SK-N-SH treated with all-trans-retinoic acid at 6 μM for 48 hours (cell line): ENCODE data around the gene ARHGAP35.
"Not testable (repeated sequence)": the region's sequence is repeated elsewhere in the genome, so short reads cannot be mapped to it uniquely, and the experiment has no call there.

ENCODE experiments used
- ATAC-seq: fragments of 200-7000 bp; cut with Tn5 transposase; 3 replicates; pipeline ENCODE4 v1.9.1; 2020; ENCODE audit warnings: mild to moderate bottlenecking, moderate library complexity
- ARNTL ChIP-seq: fragments of 450-650 bp; formaldehyde crosslinking; IDR thresholded peaks from 2 replicates; pipeline ENCODE4 v1.5.0; 2020; ENCODE audit warnings: low read depth, mild to moderate bottlenecking, moderate library complexity, borderline replicate concordance
- BACH2 ChIP-seq: fragments of 250-450 bp; sonication (Bioruptor Pico); IDR thresholded peaks from 2 replicates; pipeline ENCODE4 v1.9.0; 2021; ENCODE audit warnings: mild to moderate bottlenecking, borderline replicate concordance
- CSDC2 ChIP-seq: fragments of 250-450 bp; sonication (Bioruptor Pico); IDR thresholded peaks from 2 replicates; pipeline ENCODE4 v1.5.0; 2020; ENCODE audit warnings: mild to moderate bottlenecking, moderate library complexity
- ESRRG ChIP-seq: fragments of 250-450 bp; sonication (Bioruptor Pico); IDR thresholded peaks from 2 replicates; pipeline ENCODE4 v1.6.1; 2021; ENCODE audit warnings: mild to moderate bottlenecking
- GLIS3 ChIP-seq: fragments of 250-450 bp; sonication (Bioruptor Pico); IDR thresholded peaks from 2 replicates; pipeline ENCODE4 v1.5.0; 2020; ENCODE audit warnings: mild to moderate bottlenecking, moderate library complexity
- ISL1 ChIP-seq: fragments of 250-450 bp; sonication (Bioruptor Pico); IDR thresholded peaks from 2 replicates; pipeline ENCODE4 v2.1.2; 2022; ENCODE audit warnings: mild to moderate bottlenecking, moderate library complexity
- OSR1 ChIP-seq: fragments of 250-450 bp; sonication (Bioruptor Pico); IDR thresholded peaks from 2 replicates; pipeline ENCODE4 v1.8.0; 2022; ENCODE audit warnings: moderate library complexity, mild to moderate bottlenecking, inconsistent platforms
- PATZ1 ChIP-seq: fragments of 250-450 bp; sonication (Bioruptor Pico); IDR thresholded peaks from 2 replicates; pipeline ENCODE4 v1.8.0; 2020; ENCODE audit warnings: mild to moderate bottlenecking, moderate library complexity, borderline replicate concordance
- POU6F1 ChIP-seq: fragments of 250-450 bp; sonication (Bioruptor Pico); IDR thresholded peaks from 2 replicates; pipeline ENCODE4 v1.8.0; 2021; ENCODE audit warnings: low read depth, mild to moderate bottlenecking, moderate library complexity, borderline replicate concordance
- PPARA ChIP-seq: fragments of 250-450 bp; sonication (Bioruptor Pico); IDR thresholded peaks from 2 replicates; pipeline ENCODE4 v1.5.0; 2020; ENCODE audit warnings: mild to moderate bottlenecking, borderline replicate concordance
- RARB ChIP-seq: fragments of 250-450 bp; sonication (Bioruptor Pico); IDR thresholded peaks from 2 replicates; pipeline ENCODE4 v1.8.0; 2021; ENCODE audit warnings: mild to moderate bottlenecking, moderate library complexity
- SNAI2 ChIP-seq: fragments of 250-450 bp; sonication (Bioruptor Pico); IDR thresholded peaks from 2 replicates; pipeline ENCODE4 v1.5.0; 2020; ENCODE audit warnings: mild to moderate bottlenecking, moderate library complexity
- TOX ChIP-seq: fragments of 250-450 bp; sonication (Bioruptor Pico); IDR thresholded peaks from 2 replicates; pipeline ENCODE4 v1.8.0; 2021; ENCODE audit warnings: mild to moderate bottlenecking, moderate library complexity, borderline replicate concordance
- TSHZ2 ChIP-seq: fragments of 250-450 bp; sonication (Bioruptor Pico); IDR thresholded peaks from 2 replicates; pipeline ENCODE4 v1.5.0; 2020; ENCODE audit warnings: mild to moderate bottlenecking, moderate library complexity
- ZC3H10 ChIP-seq: fragments of 250-450 bp; sonication (Bioruptor Pico); IDR thresholded peaks from 2 replicates; pipeline ENCODE4 v1.5.1; 2021; ENCODE audit warnings: mild to moderate bottlenecking, moderate library complexity
- ZFP3 ChIP-seq: fragments of 250-450 bp; sonication (Bioruptor Pico); IDR thresholded peaks from 2 replicates; pipeline ENCODE4 v1.5.0; 2020; ENCODE audit warnings: mild to moderate bottlenecking, moderate library complexity
- ZNF565 ChIP-seq: fragments of 450-650 bp; formaldehyde crosslinking; conservative IDR thresholded peaks from 2 replicates; pipeline ENCODE4 v1.5.0; 2020; ENCODE audit warnings: low read depth, mild to moderate bottlenecking, moderate library complexity
- ZNF70 ChIP-seq: fragments of 450-650 bp; formaldehyde crosslinking; IDR thresholded peaks from 2 replicates; pipeline ENCODE4 v1.5.0; 2020; ENCODE audit warnings: mild to moderate bottlenecking, moderate library complexity
- ZNF8 ChIP-seq: fragments of 450-650 bp; formaldehyde crosslinking; IDR thresholded peaks from 2 replicates; pipeline ENCODE4 v1.5.0; 2020; ENCODE audit warnings: mild to moderate bottlenecking, moderate library complexity
- TF ChIP-seq, protein P1 (sequence below): fragments of 250-450 bp; sonication (Bioruptor Pico); IDR thresholded peaks from 2 replicates; pipeline ENCODE4 v1.5.1; 2020; ENCODE audit warnings: low read depth, mild to moderate bottlenecking, moderate library complexity
- TF ChIP-seq, protein P2 (sequence below): fragments of 250-450 bp; sonication (Bioruptor Pico); IDR thresholded peaks from 2 replicates; pipeline ENCODE4 v1.5.1; 2021; ENCODE audit warnings: mild to moderate bottlenecking, moderate library complexity

The ARHGAP35 gene

DNA sequence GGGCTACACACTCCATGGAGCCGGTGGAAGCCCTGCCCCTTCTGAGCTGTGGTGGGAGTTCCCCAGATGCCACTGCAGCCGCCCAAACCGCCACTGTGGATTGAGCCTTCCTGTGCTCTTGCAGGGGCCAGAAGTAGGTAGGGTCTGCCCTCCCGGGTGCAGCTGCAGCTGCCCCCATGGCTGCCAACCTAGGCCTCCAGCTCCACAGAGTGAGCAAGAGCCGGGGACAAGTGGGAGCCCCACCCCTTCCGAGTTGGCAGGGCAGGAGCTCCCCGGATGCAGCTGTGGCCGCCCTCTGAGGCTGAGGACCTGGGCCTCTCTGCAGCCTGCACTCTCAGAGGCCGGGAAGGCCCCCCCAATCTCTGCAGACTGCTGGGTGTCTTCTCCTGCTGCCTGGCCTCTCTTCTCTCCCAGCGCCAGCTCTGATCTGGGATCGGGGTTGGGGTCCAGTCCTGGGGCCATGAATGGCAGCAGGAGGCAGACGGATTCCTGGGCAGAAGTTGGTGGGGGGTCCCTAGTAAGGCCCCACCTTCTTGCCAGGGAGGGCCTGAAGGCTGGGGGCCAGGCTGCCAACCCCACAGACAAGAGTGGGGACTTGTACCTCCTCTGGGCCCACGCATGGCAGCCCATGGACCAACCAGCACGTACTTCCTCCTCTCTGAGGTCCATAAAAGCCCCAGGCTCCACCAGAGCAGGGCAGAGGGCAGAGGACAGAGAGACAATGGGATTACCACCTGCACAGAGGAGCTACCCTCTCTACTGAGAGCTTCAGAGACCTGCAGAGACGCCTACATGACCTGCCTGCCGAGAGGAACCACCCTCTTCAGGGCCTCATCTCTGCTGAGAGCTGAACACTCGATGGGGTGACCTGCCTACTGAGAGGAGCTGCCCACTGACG lies 39.0 kb upstream of the ARHGAP35 start:
- no peak for ATAC-seq
- TF ChIP-seq ZC3H10 (CRISPR knock-in tag) (no peak), BACH2 (no peak), SNAI2 (CRISPR knock-in tag) (no peak), POU6F1 (no peak), RARB (CRISPR knock-in tag) (no peak), ZFP3 (CRISPR knock-in tag) (no peak), PATZ1 (CRISPR knock-in tag) (no peak), ESRRG (CRISPR knock-in tag) (no peak), ISL1 (no peak), OSR1 (CRISPR knock-in tag) (no peak), PPARA (CRISPR knock-in tag) (no peak), TSHZ2 (CRISPR knock-in tag) (no peak), CSDC2 (CRISPR knock-in tag) (no peak), TOX (no peak), ZNF565 (CRISPR knock-in tag) (no peak), GLIS3 (CRISPR knock-in tag) (no peak), ZNF8 (no peak), ARNTL (CRISPR knock-in tag) (no peak)
- TF ChIP-seq, protein P1, sequence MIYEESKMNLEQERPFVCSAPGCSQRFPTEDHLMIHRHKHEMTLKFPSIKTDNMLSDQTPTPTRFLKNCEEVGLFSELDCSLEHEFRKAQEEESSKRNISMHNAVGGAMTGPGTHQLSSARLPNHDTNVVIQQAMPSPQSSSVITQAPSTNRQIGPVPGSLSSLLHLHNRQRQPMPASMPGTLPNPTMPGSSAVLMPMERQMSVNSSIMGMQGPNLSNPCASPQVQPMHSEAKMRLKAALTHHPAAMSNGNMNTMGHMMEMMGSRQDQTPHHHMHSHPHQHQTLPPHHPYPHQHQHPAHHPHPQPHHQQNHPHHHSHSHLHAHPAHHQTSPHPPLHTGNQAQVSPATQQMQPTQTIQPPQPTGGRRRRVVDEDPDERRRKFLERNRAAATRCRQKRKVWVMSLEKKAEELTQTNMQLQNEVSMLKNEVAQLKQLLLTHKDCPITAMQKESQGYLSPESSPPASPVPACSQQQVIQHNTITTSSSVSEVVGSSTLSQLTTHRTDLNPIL (CRISPR knock-in tag): no peak
- TF ChIP-seq, protein P2, sequence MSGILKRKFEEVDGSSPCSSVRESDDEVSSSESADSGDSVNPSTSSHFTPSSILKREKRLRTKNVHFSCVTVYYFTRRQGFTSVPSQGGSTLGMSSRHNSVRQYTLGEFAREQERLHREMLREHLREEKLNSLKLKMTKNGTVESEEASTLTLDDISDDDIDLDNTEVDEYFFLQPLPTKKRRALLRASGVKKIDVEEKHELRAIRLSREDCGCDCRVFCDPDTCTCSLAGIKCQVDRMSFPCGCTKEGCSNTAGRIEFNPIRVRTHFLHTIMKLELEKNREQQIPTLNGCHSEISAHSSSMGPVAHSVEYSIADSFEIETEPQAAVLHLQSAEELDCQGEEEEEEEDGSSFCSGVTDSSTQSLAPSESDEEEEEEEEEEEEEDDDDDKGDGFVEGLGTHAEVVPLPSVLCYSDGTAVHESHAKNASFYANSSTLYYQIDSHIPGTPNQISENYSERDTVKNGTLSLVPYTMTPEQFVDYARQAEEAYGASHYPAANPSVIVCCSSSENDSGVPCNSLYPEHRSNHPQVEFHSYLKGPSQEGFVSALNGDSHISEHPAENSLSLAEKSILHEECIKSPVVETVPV: no peak

GRCh38 chr19:46822410-46822787 lies 38.4 kb upstream of the ARHGAP35 start:
- ATAC-seq: not testable (repeated sequence)

DNA sequence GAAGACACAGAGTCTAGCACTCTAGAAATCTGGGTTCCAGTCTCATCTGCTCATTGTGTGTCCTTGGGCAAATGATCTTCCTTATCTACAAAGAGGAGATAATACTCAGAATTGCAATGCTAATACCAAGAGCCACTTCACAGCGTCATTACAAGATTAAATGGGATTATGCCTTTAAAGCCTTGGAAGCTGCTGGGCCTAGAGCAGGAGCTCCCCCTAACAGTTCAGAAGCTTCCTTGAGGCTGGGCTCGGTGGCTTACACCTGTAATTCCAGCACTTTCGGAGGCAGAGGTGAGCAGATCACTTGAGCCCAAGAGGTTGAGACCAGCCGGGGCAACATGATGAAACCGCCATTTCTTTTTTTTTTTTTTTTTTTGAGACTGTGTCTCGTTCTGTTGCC lies 37.7 kb upstream of the ARHGAP35 start:
- no peak for ATAC-seq
- TF ChIP-seq, protein P1 (CRISPR knock-in tag): no peak
- TF ChIP-seq ZNF8: no peak
- no peak for TF ChIP-seq SNAI2 (CRISPR knock-in tag)
- TF ChIP-seq ZNF70 (CRISPR knock-in tag): no peak
- no peak for TF ChIP-seq CSDC2 (CRISPR knock-in tag)
- TF ChIP-seq ESRRG (CRISPR knock-in tag): no peak
- TF ChIP-seq RARB (CRISPR knock-in tag): no peak
- TF ChIP-seq BACH2: no peak
- TF ChIP-seq TSHZ2 (CRISPR knock-in tag): no peak
- no peak for TF ChIP-seq TOX
- no peak for TF ChIP-seq ARNTL (CRISPR knock-in tag)
- TF ChIP-seq ZC3H10 (CRISPR knock-in tag): no peak
- TF ChIP-seq, protein P2: no peak
- no peak for TF ChIP-seq GLIS3 (CRISPR knock-in tag)
- no peak for TF ChIP-seq OSR1 (CRISPR knock-in tag)
- no peak for TF ChIP-seq ZFP3 (CRISPR knock-in tag)
- no peak for TF ChIP-seq ISL1
